Lung (tissue), 12 donors: ENCODE data around the gene NFIA. TPM values are rescaled to one million over a fixed set of nuclear protein-coding genes. Genes with fewer than 3 reads are reported as not detected.
A peak's percentile ranks its signal among the peaks of the same experiment; 100 is the strongest.

Source experiments
- ATAC-seq: fragments of 200-7000 bp; cut with Tn5 transposase; one replicate; pipeline ENCODE4 v1.9.1; 2020; ENCODE audit warnings: moderate number of reproducible peaks; ENCODE audit not compliant: insufficient read depth, low FRiP score
- DNase-seq, 3 donors: peaks; one replicate each; pipeline ENCODE4 v3.0.0-alpha.2; 2013 to 2017
- H3K27ac ChIP-seq, 2 donors: one replicate each; pipeline ENCODE4 v1.5.1; 2013; ENCODE audit warnings: mild to moderate bottlenecking in 2 of 2, moderate library complexity in 2 of 2, control low read depth in 1 of 2, inconsistent platforms in 1 of 2, low read depth in 1 of 2, low read length in 1 of 2
- H3K27me3 ChIP-seq, 3 donors: one replicate each; pipeline ENCODE4 v1.5.1; 2013; ENCODE audit warnings: low read length in 2 of 3; ENCODE audit not compliant: control insufficient read depth in 3 of 3, insufficient read depth in 3 of 3
- H3K36me3 ChIP-seq, 4 donors: one replicate each; pipeline ENCODE4 v1.5.1; 2013; ENCODE audit warnings: low read length in 4 of 4, mild to moderate bottlenecking in 1 of 4, moderate library complexity in 1 of 4; ENCODE audit not compliant: control insufficient read depth in 4 of 4, insufficient read depth in 4 of 4
- H3K4me1 ChIP-seq, 5 donors: one replicate each; pipeline ENCODE4 v1.5.1; 2013; ENCODE audit warnings: low read length in 5 of 5, mild to moderate bottlenecking in 2 of 5, moderate library complexity in 1 of 5; ENCODE audit not compliant: control insufficient read depth in 5 of 5, insufficient read depth in 5 of 5
- H3K4me3 ChIP-seq: one replicate; pipeline ENCODE4 v1.5.1; 2013; ENCODE audit warnings: mild to moderate bottlenecking, control low read depth, moderate library complexity
- H3K9ac ChIP-seq, 2 donors: one replicate each; pipeline ENCODE4 v1.5.1; 2013; ENCODE audit warnings: low read length in 2 of 2, control low read depth in 1 of 2; ENCODE audit not compliant: insufficient read depth in 1 of 2
- H3K9me3 ChIP-seq, 4 donors: one replicate each; pipeline ENCODE4 v1.5.1; 2013; ENCODE audit warnings: low read length in 3 of 4, mild to moderate bottlenecking in 1 of 4, moderate library complexity in 1 of 4; ENCODE audit not compliant: control insufficient read depth in 4 of 4, insufficient read depth in 3 of 4
- CTCF ChIP-seq: IDR thresholded peaks from 2 replicates; pipeline ENCODE4 v1.5.1; 2012; ENCODE audit warnings: mild to moderate bottlenecking; ENCODE audit errors: control extremely low read depth, extremely low read depth
- WGBS, 2 donors: extraction: QIAGEN DNeasy Blood & Tissue Kit; methylation state at CpG; one replicate each; pipeline ENCODE4 v1.1.7; 2013; 5-methylcytosine and 5-hydroxymethylcytosine counted together
- polyA plus RNA-seq, 2 donors: library from polyadenylated mRNA; stranded (reverse); fragments of 200-250 nt; gene quantifications; one replicate each; pipeline ENCODE4 v1.2.1, GENCODE V29; 2013
- total RNA-seq, 2 donors: library from RNA; depleted of rRNA in 1 of 2; stranded (reverse); fragments of >200 nt in 1 of 2; gene quantifications; one replicate each; pipeline ENCODE4 v1.2.1, GENCODE V29; 2014 to 2021
- donor health status: control.
- donor health status: control.
- donor health status: Bipolar disorder and iron deficiency.
- donor health status: healthy.
- donor health status: DM: yes; HTN: yes; CAD: no.

NFIA gene
- total and polyA plus RNA-seq, 4 donors = 3.0 to 63.4 (median 34.2) TPM

- TF ChIP-seq CTCF = no peak
- Histone ChIP-seq H3K9ac (peak overlapping the region in 1 of 2 donors; percentile 66), H3K36me3 (no peaks in the 10 kb centered on the region), H3K27me3 (no peaks in the 10 kb centered on the region), H3K9me3 (no peaks in the 10 kb centered on the region), H3K4me1 (peaks cover 2 to 57% (median 18%) of the 10 kb centered on the region in 5 donors), H3K4me3 (no peak overlapping the region), H3K27ac (peak overlapping the region in 1 of 2 donors; percentile 93)
- 48 to 72% methylated on average over 2 of the region's 2 CpGs for WGBS, 2 donors
- ATAC-seq (no peak), DNase-seq (peak; percentile 60 to 85 (median 84))
Observed at GRCh38 chr1:61241973-61242381, 159.6 kb downstream of the NFIA start.

GRCh38 chr1:61244114-61244513 lies 161.8 kb downstream of the NFIA start:
- Histone ChIP-seq H3K27ac (peak overlapping the region; percentile 22 to 86), H3K4me3 (no peak overlapping the region), H3K9ac (peak overlapping the region in 1 of 2 donors; percentile 35), H3K9me3 (no peaks in the 10 kb centered on the region), H3K27me3 (no peaks in the 10 kb centered on the region), H3K4me1 (peaks cover 5 to 57% (median 23%) of the 10 kb centered on the region in 5 donors), H3K36me3 (no peaks in the 10 kb centered on the region)
- WGBS, 2 donors = 30 to 56% methylated on average over 1 of the region's 1 CpG
- DNase-seq = peak; percentile 61 to 86 (median 80)
- TF ChIP-seq CTCF = no peak
- no peak for ATAC-seq

- Histone ChIP-seq H3K4me3 (no peak overlapping the region), H3K4me1 (peaks cover 7 to 71% (median 24%) of the 10 kb centered on the region in 5 donors), H3K36me3 (no peaks in the 10 kb centered on the region), H3K27me3 (no peaks in the 10 kb centered on the region), H3K9me3 (no peaks in the 10 kb centered on the region), H3K9ac (no peak overlapping the region), H3K27ac (no peak overlapping the region)
- no peak for ATAC-seq
- TF ChIP-seq CTCF = no peak
- 82 to 86% methylated on average over 7 of the region's 7 CpGs for WGBS, 2 donors
- no peak for DNase-seq
Observed at GRCh38 chr1:61245696-61246400, 163.5 kb downstream of the NFIA start.
